Keratinocyte (primary cell): ENCODE results near the gene NSDHL. TPM values are rescaled to one million over a fixed set of nuclear protein-coding genes. Genes with fewer than 3 reads are reported as not detected.
A peak's percentile ranks its signal among the peaks of the same experiment; 100 is the strongest.
"Not testable (repeated sequence)": the region's sequence is repeated elsewhere in the genome, so short reads cannot be mapped to it uniquely, and the experiment has no call there.

ENCODE experiments used
- DNase-seq: peaks from one replicate; pipeline ENCODE4 v3.0.0-alpha.2; 2011; ENCODE audit warnings: low read depth, missing footprints, low spot score
- FAIRE-seq: peaks from 2 replicates; lab custom pipeline; 2011; peaks lifted over from hg19 to GRCh38; lab: Jason Lieb, UNC
- H2AFZ ChIP-seq: 2 replicates; pipeline ENCODE4 v1.6.0; 2012; ENCODE audit warnings: low read length, control low read depth, inconsistent platforms; ENCODE audit not compliant: control insufficient read depth
- H3K27ac ChIP-seq: 2 replicates; pipeline ENCODE4 v1.5.1; 2011; ENCODE audit warnings: low read length; ENCODE audit not compliant: control insufficient read depth, insufficient read depth
- H3K27me3 ChIP-seq: 3 replicates; pipeline ENCODE4 v1.6.0; 2011; ENCODE audit warnings: low read length; ENCODE audit not compliant: control insufficient read depth, insufficient read depth; ENCODE audit errors: extremely low read depth
- H3K36me3 ChIP-seq, 2 experiments: 2 replicates in 1 of 2; 3 replicates in 1 of 2; pipeline ENCODE4 v1.5.1; 2011; ENCODE audit warnings: low read length in 2 of 2, mild to moderate bottlenecking in 1 of 2; ENCODE audit not compliant: control insufficient read depth in 2 of 2, insufficient read depth in 2 of 2; ENCODE audit errors: extremely low read depth in 1 of 2
- H3K4me1 ChIP-seq: 3 replicates; pipeline ENCODE4 v1.5.1; 2011; ENCODE audit warnings: low read length; ENCODE audit not compliant: control insufficient read depth, insufficient read depth; ENCODE audit errors: extremely low read depth
- H3K4me2 ChIP-seq: 3 replicates; pipeline ENCODE4 v1.6.0; 2011; ENCODE audit warnings: low read depth, low read length; ENCODE audit not compliant: control insufficient read depth, insufficient read depth; ENCODE audit errors: extremely low read depth
- H3K4me3 ChIP-seq, 3 experiments: fragments of 200-600 bp in 1 of 3; sonication (generic) in 1 of 3; 2 replicates in 2 of 3; 3 replicates in 1 of 3; pipeline ENCODE4 v1.5.1; 2011 to 2016; ENCODE audit warnings: low read length in 3 of 3, mild to moderate bottlenecking in 3 of 3, control low read depth in 2 of 3, inconsistent platforms in 1 of 3, low read depth in 1 of 3, mixed read lengths in 1 of 3, mixed run types in 1 of 3, moderate library complexity in 1 of 3; ENCODE audit not compliant: control insufficient read depth in 2 of 3, insufficient read depth in 2 of 3; ENCODE audit errors: extremely low read depth in 1 of 3
- H3K79me2 ChIP-seq: 2 replicates; pipeline ENCODE4 v1.6.0; 2012; ENCODE audit warnings: low read length; ENCODE audit not compliant: control insufficient read depth, insufficient read depth
- H3K9ac ChIP-seq: 3 replicates; pipeline ENCODE4 v1.6.0; 2011; ENCODE audit warnings: low read length; ENCODE audit not compliant: control insufficient read depth, insufficient read depth; ENCODE audit errors: extremely low read depth
- H3K9me1 ChIP-seq: 3 replicates; pipeline ENCODE4 v1.6.0; 2011; ENCODE audit warnings: low read length; ENCODE audit not compliant: control insufficient read depth, insufficient read depth; ENCODE audit errors: extremely low read depth
- H3K9me3 ChIP-seq: 2 replicates; pipeline ENCODE4 v1.5.1; 2012; ENCODE audit warnings: low read depth, low read length; ENCODE audit not compliant: control insufficient read depth
- H4K20me1 ChIP-seq: 3 replicates; pipeline ENCODE4 v1.6.0; 2011; ENCODE audit warnings: low read length; ENCODE audit not compliant: control insufficient read depth, insufficient read depth; ENCODE audit errors: extremely low read depth
- EZH2 ChIP-seq: IDR thresholded peaks from one replicate; pipeline ENCODE4 v1.6.1; 2012; ENCODE audit warnings: inconsistent platforms, mild to moderate bottlenecking, low read length, moderate library complexity
- dilution Hi-C: fragments of 300-500 bp; cut with MboI; formaldehyde crosslinking; loops from one replicate; pipeline ENCODE4 v1.7.0; 2020; ENCODE audit warnings: low sequenced_read_pairs; ENCODE audit not compliant: extremely low pct_ligation_motif_present
- polyA minus RNA-seq, 3 experiments: library from RNA; depleted of rRNA, polyadenylated mRNA; stranded (reverse); fragments of >200 nt; gene quantifications; 1 replicate in 1 of 3; 2 replicates in 1 of 3; 3 replicates in 1 of 3; pipeline ENCODE4 v1.2.3, GENCODE V29; 2011
- polyA plus RNA-seq, 5 experiments: library from polyadenylated mRNA; depleted of rRNA in 3 of 5; stranded (reverse) in 3 of 5; stranded (forward) in 1 of 5; unstranded in 1 of 5; fragments of >200 nt; gene quantifications; 1 replicate in 1 of 5; 2 replicates in 3 of 5; 3 replicates in 1 of 5; pipeline versions ENCODE4 v1.2.1 to v1.2.3, GENCODE V29; 2011 to 2012; ENCODE audit warnings: missing spikeins in 2 of 5, low read depth in 1 of 5, low replicate concordance in 1 of 5
- TF ChIP-seq, protein P1 (sequence below), 3 experiments: IDR thresholded peaks in 1 of 3; conservative IDR thresholded peaks in 1 of 3; optimal IDR thresholded peaks in 1 of 3; 2 replicates in 2 of 3; 3 replicates in 1 of 3; pipeline versions ENCODE3 to v1.5.1; 2011; ENCODE audit warnings: low read length in 3 of 3, mild to moderate bottlenecking in 3 of 3, moderate library complexity in 2 of 3, control low read depth in 1 of 3, inconsistent platforms in 1 of 3; ENCODE audit not compliant: insufficient read depth in 2 of 3; ENCODE audit errors: extremely low read depth in 1 of 3

NSDHL gene
- polyA plus RNA-seq (74.7 to 96.3 TPM (median 79.0 TPM) in 3 replicates), polyA minus RNA-seq (46.4 to 57.1 TPM (median 51.7 TPM) in 3 replicates)
- 23.4 TPM for polyA plus RNA-seq (2011; ENCODE audit: low read depth)
- 53.7 and 59.5 TPM in 2 replicates for polyA plus RNA-seq (2011; cell fraction: cytosol; rRNA removed)
- polyA plus RNA-seq (2011; cell fraction: nucleus; rRNA removed): 83.3 and 85.4 TPM in 2 replicates
- 38.7 and 83.4 TPM in 2 replicates for polyA plus RNA-seq (2012; ENCODE audit: low replicate concordance)
- polyA minus RNA-seq (2011; cell fraction: cytosol; rRNA and poly(A)+ RNA removed): 34.7 TPM
- 24.0 and 34.3 TPM in 2 replicates for polyA minus RNA-seq (2011; cell fraction: nucleus; rRNA and poly(A)+ RNA removed)

GRCh38 chrX:152830312-152831305 lies at the start of gene NSDHL, which contains the start of gene CETN2:
Gene NSDHL (plus strand): TSS chrX:152831063. CDS start chrX:152846325, 15,262 bp downstream.
Gene CETN2 (minus strand): TSS chrX:152830757. CDS start chrX:152830710, 47 bp downstream.
- H2AFZ ChIP-seq: peak within 1 kb of the TSS; percentile 71
- peak within 1 kb of the TSS; percentile 76 for H3K27ac ChIP-seq
- FAIRE-seq: no peak

DNA sequence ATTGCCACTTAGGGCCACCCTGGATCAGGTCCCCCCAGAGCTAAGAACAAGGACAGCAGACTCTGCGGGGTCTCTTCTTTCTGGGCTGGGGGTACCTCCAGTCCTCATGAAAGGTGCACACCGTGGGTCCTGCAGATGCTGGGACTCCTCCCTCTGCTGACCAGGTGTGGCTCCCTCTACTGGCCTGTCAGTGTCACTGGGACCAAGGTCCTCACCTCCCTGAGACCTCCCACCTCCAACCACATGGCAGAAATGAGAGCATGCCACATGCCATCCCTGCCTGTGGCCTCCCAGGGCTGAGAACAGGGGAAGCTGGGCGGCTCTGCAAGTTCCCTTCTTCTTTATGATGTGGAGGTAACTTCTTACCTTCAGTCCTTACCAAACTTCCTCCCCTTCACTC lies 43.8 kb upstream of the NSDHL start:
- H3K4me1 ChIP-seq, H3K79me2 ChIP-seq, H4K20me1 ChIP-seq, H3K9ac ChIP-seq, H3K27me3 ChIP-seq, H3K4me3 ChIP-seq, H3K36me3 ChIP-seq, dilution Hi-C loops, DNase-seq, H2AFZ ChIP-seq, H3K4me2 ChIP-seq, FAIRE-seq, H3K9me3 ChIP-seq, H3K9me1 ChIP-seq, H3K27ac ChIP-seq: not testable (repeated sequence)

More at GRCh38 chrX:152830312-152831305, at the start of gene NSDHL, which contains the start of gene CETN2:
- Histone ChIP-seq H3K4me2 (peak within 1 kb of the TSS; percentile 76), H3K79me2 (peaks cover 45% of the 10 kb centered on the region), H4K20me1 (no peaks in the 10 kb centered on the region), H3K9ac (peak within 1 kb of the TSS; percentile 83), H3K36me3 (peaks cover 2 to 5% of the 10 kb centered on the region in 2 experiments), H3K9me3 (no peaks in the 10 kb centered on the region), H3K4me1 (peaks cover 8% of the 10 kb centered on the region), H3K9me1 (no peaks in the 10 kb centered on the region), H3K4me3 (peak within 1 kb of the TSS; percentile 71 to 81 (median 75)), H3K27me3 (no peaks in the 10 kb centered on the region)
- TF ChIP-seq EZH2: no peak
- TF ChIP-seq, protein P1, sequence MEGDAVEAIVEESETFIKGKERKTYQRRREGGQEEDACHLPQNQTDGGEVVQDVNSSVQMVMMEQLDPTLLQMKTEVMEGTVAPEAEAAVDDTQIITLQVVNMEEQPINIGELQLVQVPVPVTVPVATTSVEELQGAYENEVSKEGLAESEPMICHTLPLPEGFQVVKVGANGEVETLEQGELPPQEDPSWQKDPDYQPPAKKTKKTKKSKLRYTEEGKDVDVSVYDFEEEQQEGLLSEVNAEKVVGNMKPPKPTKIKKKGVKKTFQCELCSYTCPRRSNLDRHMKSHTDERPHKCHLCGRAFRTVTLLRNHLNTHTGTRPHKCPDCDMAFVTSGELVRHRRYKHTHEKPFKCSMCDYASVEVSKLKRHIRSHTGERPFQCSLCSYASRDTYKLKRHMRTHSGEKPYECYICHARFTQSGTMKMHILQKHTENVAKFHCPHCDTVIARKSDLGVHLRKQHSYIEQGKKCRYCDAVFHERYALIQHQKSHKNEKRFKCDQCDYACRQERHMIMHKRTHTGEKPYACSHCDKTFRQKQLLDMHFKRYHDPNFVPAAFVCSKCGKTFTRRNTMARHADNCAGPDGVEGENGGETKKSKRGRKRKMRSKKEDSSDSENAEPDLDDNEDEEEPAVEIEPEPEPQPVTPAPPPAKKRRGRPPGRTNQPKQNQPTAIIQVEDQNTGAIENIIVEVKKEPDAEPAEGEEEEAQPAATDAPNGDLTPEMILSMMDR (optimal IDR thresholded peaks at IDR 0.05 in 1 of 3, IDR thresholded peaks at IDR 0.05 in 1 of 3, conservative IDR thresholded peaks at IDR 0.05 in 1 of 3; ENCODE audit: extremely low read depth in 1 of 3, insufficient read depth in 2 of 3, low read length in 3 of 3): no peak
- peak; percentile 56 for DNase-seq
- dilution Hi-C loops: no loop called here
